Ovary (tissue), 9 donors: ENCODE measurements around the gene CCDC13. TPM values are rescaled to one million over a fixed set of nuclear protein-coding genes. Genes with fewer than 3 reads are reported as not detected.

Experiments used
- DNase-seq, 5 donors: peaks; one replicate each; pipeline ENCODE4 v3.0.0-alpha.2; 2019 to 2020
- H3K27ac ChIP-seq, 2 donors: fragments of 200-600 bp; one replicate each; pipeline versions ENCODE4 v1.5.1 to v1.8.0; 2019 to 2022
- H3K27me3 ChIP-seq: fragments of 200-600 bp; one replicate; pipeline ENCODE4 v1.8.0; 2022
- H3K36me3 ChIP-seq: fragments of 200-600 bp; sonication (generic); one replicate; pipeline ENCODE4 v1.5.1; 2019
- H3K4me1 ChIP-seq: one replicate; pipeline ENCODE4 v1.8.1; 2013; ENCODE audit warnings: mild to moderate bottlenecking, moderate library complexity; ENCODE audit not compliant: insufficient read depth
- H3K4me3 ChIP-seq: fragments of 200-600 bp; sonication (generic); one replicate; pipeline ENCODE4 v1.5.1; 2017
- H3K9me3 ChIP-seq, 2 donors: fragments of 200-600 bp in 1 of 2; sonication (generic) in 1 of 2; one replicate each; pipeline versions ENCODE4 v1.5.1 to v1.8.1; 2013 to 2019; ENCODE audit warnings: mild to moderate bottlenecking in 1 of 2, moderate library complexity in 1 of 2
- CTCF ChIP-seq, 3 donors: fragments of 450-650 bp in 2 of 3; fragments of 200-600 bp in 1 of 3; IDR thresholded peaks; one replicate each; pipeline versions ENCODE4 v1.5.1 to v1.8.0; 2016 to 2022; ENCODE audit warnings: antibody characterized with exemption in 3 of 3, mild to moderate bottlenecking in 1 of 3
- EP300 ChIP-seq: sonication (generic); formaldehyde crosslinking; IDR thresholded peaks from one replicate; pipeline ENCODE4 v1.6.1; 2017; ENCODE audit warnings: antibody characterized with exemption
- POLR2A ChIP-seq: fragments of 450-650 bp; IDR thresholded peaks from one replicate; pipeline ENCODE4 v1.6.1; 2017; ENCODE audit warnings: antibody characterized with exemption, mild to moderate bottlenecking, moderate library complexity
- WGBS, 3 donors: extraction: QIAGEN DNeasy Blood & Tissue Kit in 1 of 3; methylation state at CpG; one replicate each; pipeline versions ENCODE4 v1.1.5 to v1.1.7; 2013 to 2017; 5-methylcytosine and 5-hydroxymethylcytosine counted together
- intact Hi-C, 4 donors: fragments of 100-400 bp; cut with DNase I; formaldehyde crosslinking; loops; one replicate each; pipeline versions ENCODE4 v1.11.0 to v1.15.1; 2022 to 2023
- polyA plus RNA-seq, 2 donors: library from polyadenylated mRNA; stranded (reverse); fragments of 200-250 nt in 1 of 2; fragments of 350-450 nt in 1 of 2; fragmentation: Illumina TruSeq in 1 of 2; extraction: RNeasy Lipid Tissue Mini Kit (QIAGEN cat#74804) in 1 of 2; gene quantifications; one replicate each; pipeline ENCODE4 v1.2.3, GENCODE V29; 2013 to 2014
- total RNA-seq, 7 donors: library from RNA; depleted of rRNA in 2 of 7; stranded (reverse); fragments of >200 nt in 2 of 7; fragmentation: NEBNext Ultra II Directional in 3 of 7; extraction: Animal tissue kit (Norgen Biotek cat#: 25700) in 3 of 7; gene quantifications; one replicate each; pipeline versions ENCODE4 v1.1.0 to v1.2.4, GENCODE V29; 2016 to 2023
- donor health status: DM: no; HTN: no; CAD: no; lungs with moderate emphysema.
- donor health status: DM: no; HTN: no; CAD: no.
- donor health status: Bipolar disorder and iron deficiency.
- donor health status: DM: yes; HTN: yes; CAD: no.
- donor health status: DM: no; HTN: no; CAD: no.
- donor health status: DM: yes; HTN: yes; CAD: no.

The CCDC13 gene
- total and polyA plus RNA-seq, 9 donors = 0.24 to 5.7 (median 0.75) TPM

- peak in 1 of 5 donors; percentile 11 for DNase-seq
- intact Hi-C loops = no loop called here
- Histone ChIP-seq H3K27me3 (no peaks in the 10 kb centered on the region), H3K4me1 (peaks cover 4% of the 10 kb centered on the region), H3K27ac (no peak overlapping the region), H3K36me3 (no peaks in the 10 kb centered on the region), H3K9me3 (no peaks in the 10 kb centered on the region), H3K4me3 (no peak overlapping the region)
- WGBS, 3 donors = 56 to 62% (median 61%) methylated on average over 6 of the region's 6 CpGs
- TF ChIP-seq CTCF (IDR thresholded peaks at IDR 0.05) (no peak), EP300 (no peak), POLR2A (no peak)
Measured at GRCh38 chr3:42729404-42730145, 43.5 kb downstream of the CCDC13 start.

- Histone ChIP-seq H3K4me3 (no peak overlapping the region), H3K4me1 (peaks cover 4% of the 10 kb centered on the region), H3K9me3 (no peaks in the 10 kb centered on the region), H3K27me3 (no peaks in the 10 kb centered on the region), H3K27ac (no peak overlapping the region), H3K36me3 (no peaks in the 10 kb centered on the region)
- 90 to 93% (median 92%) methylated on average over 3 of the region's 3 CpGs for WGBS, 3 donors
- peak in 1 of 5 donors; percentile 3 for DNase-seq
- intact Hi-C loops = no loop called here
- no peak for TF ChIP-seq POLR2A
Measured at GRCh38 chr3:42728668-42729364, 44.2 kb downstream of the CCDC13 start.

- no peak overlapping the region for H3K27ac ChIP-seq
- DNase-seq = peak in 3 of 5 donors; percentile 31 to 55 (median 45)
- no peak overlapping the region for H3K4me3 ChIP-seq
- H3K9me3 ChIP-seq = no peaks in the 10 kb centered on the region
- intact Hi-C loops = no loop called here
- no peaks in the 10 kb centered on the region for H3K27me3 ChIP-seq
- 18 to 34% (median 22%) methylated on average over 3 of the region's 3 CpGs for WGBS, 3 donors
- H3K4me1 ChIP-seq = peaks cover 4% of the 10 kb centered on the region
- TF ChIP-seq EP300 (no peak), CTCF (IDR thresholded peaks at IDR 0.05) (no peak), POLR2A (no peak)
- no peaks in the 10 kb centered on the region for H3K36me3 ChIP-seq
Measured at GRCh38 chr3:42728056-42728455, 45.0 kb downstream of the CCDC13 start.

- Histone ChIP-seq H3K36me3 (no peaks in the 10 kb centered on the region), H3K27me3 (no peaks in the 10 kb centered on the region), H3K27ac (no peak overlapping the region), H3K9me3 (no peaks in the 10 kb centered on the region), H3K4me3 (no peak overlapping the region), H3K4me1 (peaks cover 4% of the 10 kb centered on the region)
- no peak for TF ChIP-seq EP300
- no peak for TF ChIP-seq CTCF (IDR thresholded peaks at IDR 0.05)
- no peak for TF ChIP-seq POLR2A
- intact Hi-C loops = no loop called here
- 73 to 79% (median 75%) methylated on average over 2 of the region's 2 CpGs for WGBS, 3 donors
- DNase-seq = peak in 1 of 5 donors; percentile 1
Measured at GRCh38 chr3:42725454-42725853, 47.6 kb downstream of the CCDC13 start.

GRCh38 chr3:42723219-42723618 is 49.8 kb downstream of the CCDC13 start:
- no peak for TF ChIP-seq POLR2A
- no peak for TF ChIP-seq CTCF (IDR thresholded peaks at IDR 0.05)
- TF ChIP-seq EP300 = no peak
- no peak for DNase-seq
- H3K27me3 ChIP-seq = no peaks in the 10 kb centered on the region
- H3K4me3 ChIP-seq = no peak overlapping the region
- H3K4me1 ChIP-seq = peaks cover 2% of the 10 kb centered on the region
- H3K9me3 ChIP-seq = no peaks in the 10 kb centered on the region
- intact Hi-C loops = no loop called here
- H3K36me3 ChIP-seq = no peaks in the 10 kb centered on the region
- WGBS, 3 donors = 91 to 92% (median 91%) methylated on average over 2 of the region's 2 CpGs
- no peak overlapping the region for H3K27ac ChIP-seq
